Testis (tissue), 2 donors: ENCODE data around the gene PRKN.

Experiments used
- POLR2A ChIP-seq: fragments of 450-650 bp; IDR thresholded peaks from one replicate; pipeline ENCODE4 v1.6.1; 2017; ENCODE audit warnings: antibody characterized with exemption, mild to moderate bottlenecking, moderate library complexity
- TF ChIP-seq, protein P1 (sequence below), 3 experiments: fragments of 450-650 bp in 2 of 3; fragments of 200-600 bp in 1 of 3; sonication (generic) in 1 of 3; IDR thresholded peaks; one replicate each; pipeline ENCODE4 v1.5.1; 2016 to 2019; ENCODE audit warnings: antibody characterized with exemption in 3 of 3, mild to moderate bottlenecking in 2 of 3, moderate library complexity in 1 of 3

DNA sequence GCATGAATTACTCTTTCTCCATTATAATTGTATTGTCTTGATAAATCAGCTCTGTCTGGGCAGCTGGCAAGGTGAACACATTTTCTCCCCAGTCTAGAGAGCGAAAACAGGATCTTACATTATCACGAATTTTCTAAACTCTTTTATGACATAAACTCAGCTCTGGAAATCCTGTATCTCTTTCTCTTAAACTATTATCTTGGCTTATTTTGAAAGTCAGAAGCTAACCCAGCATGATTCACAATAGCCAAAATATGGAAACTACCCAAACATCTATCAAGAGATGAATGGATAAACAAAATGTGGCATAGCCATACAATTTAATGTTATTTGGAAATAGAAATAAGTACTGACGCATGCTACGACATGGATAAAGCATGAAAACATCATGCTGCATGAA is 1427.8 kb downstream of the PRKN start:
- TF ChIP-seq, protein P1, sequence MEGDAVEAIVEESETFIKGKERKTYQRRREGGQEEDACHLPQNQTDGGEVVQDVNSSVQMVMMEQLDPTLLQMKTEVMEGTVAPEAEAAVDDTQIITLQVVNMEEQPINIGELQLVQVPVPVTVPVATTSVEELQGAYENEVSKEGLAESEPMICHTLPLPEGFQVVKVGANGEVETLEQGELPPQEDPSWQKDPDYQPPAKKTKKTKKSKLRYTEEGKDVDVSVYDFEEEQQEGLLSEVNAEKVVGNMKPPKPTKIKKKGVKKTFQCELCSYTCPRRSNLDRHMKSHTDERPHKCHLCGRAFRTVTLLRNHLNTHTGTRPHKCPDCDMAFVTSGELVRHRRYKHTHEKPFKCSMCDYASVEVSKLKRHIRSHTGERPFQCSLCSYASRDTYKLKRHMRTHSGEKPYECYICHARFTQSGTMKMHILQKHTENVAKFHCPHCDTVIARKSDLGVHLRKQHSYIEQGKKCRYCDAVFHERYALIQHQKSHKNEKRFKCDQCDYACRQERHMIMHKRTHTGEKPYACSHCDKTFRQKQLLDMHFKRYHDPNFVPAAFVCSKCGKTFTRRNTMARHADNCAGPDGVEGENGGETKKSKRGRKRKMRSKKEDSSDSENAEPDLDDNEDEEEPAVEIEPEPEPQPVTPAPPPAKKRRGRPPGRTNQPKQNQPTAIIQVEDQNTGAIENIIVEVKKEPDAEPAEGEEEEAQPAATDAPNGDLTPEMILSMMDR (IDR thresholded peaks at IDR 0.05) = no peak
- TF ChIP-seq POLR2A = no peak
